Duodenal mucosa (tissue), 2 donors: ENCODE data around the gene ABCA7.

Source experiments
- H3K27ac ChIP-seq: one replicate; pipeline ENCODE4 v1.7.0; 2013; ENCODE audit warnings: low read depth, low read length
- H3K27me3 ChIP-seq, 2 donors: one replicate each; pipeline ENCODE4 v1.7.0; 2013; ENCODE audit warnings: low read length in 2 of 2, control low read depth in 1 of 2; ENCODE audit not compliant: insufficient read depth in 2 of 2, control insufficient read depth in 1 of 2
- H3K36me3 ChIP-seq, 2 donors: one replicate each; pipeline ENCODE4 v1.7.0; 2013; ENCODE audit warnings: low read length in 2 of 2, control low read depth in 1 of 2; ENCODE audit not compliant: insufficient read depth in 2 of 2, control insufficient read depth in 1 of 2
- H3K4me1 ChIP-seq, 2 donors: one replicate each; pipeline ENCODE4 v1.7.0; 2013; ENCODE audit warnings: low read length in 2 of 2, control low read depth in 1 of 2; ENCODE audit not compliant: insufficient read depth in 2 of 2, control insufficient read depth in 1 of 2
- H3K4me3 ChIP-seq, 2 donors: one replicate each; pipeline ENCODE4 v1.7.0; 2013; ENCODE audit warnings: low read length in 2 of 2, low read depth in 1 of 2
- H3K9ac ChIP-seq, 2 donors: one replicate each; pipeline ENCODE4 v1.7.0; 2013; ENCODE audit warnings: low read length in 2 of 2, low read depth in 1 of 2
- H3K9me3 ChIP-seq, 2 donors: one replicate each; pipeline ENCODE4 v1.7.0; 2013; ENCODE audit warnings: low read length in 2 of 2, control low read depth in 1 of 2; ENCODE audit not compliant: control insufficient read depth in 1 of 2

Gene ABCA7

GRCh38 chr19:994516-994915 lies 45.4 kb upstream of the ABCA7 start:
- no peaks in the 10 kb centered on the region for H3K9me3 ChIP-seq
- no peak overlapping the region for H3K27ac ChIP-seq
- H3K36me3 ChIP-seq: peaks cover 0 to 9% of the 10 kb centered on the region in 2 donors
- no peak overlapping the region for H3K9ac ChIP-seq
- peaks cover 41% of the 10 kb centered on the region in 2 donors for H3K27me3 ChIP-seq
- H3K4me3 ChIP-seq: no peak overlapping the region
- no peaks in the 10 kb centered on the region for H3K4me1 ChIP-seq

GRCh38 chr19:995051-995827 lies 44.7 kb upstream of the ABCA7 start:
- H3K36me3 ChIP-seq: peaks cover 0 to 9% of the 10 kb centered on the region in 2 donors
- no peak overlapping the region for H3K4me3 ChIP-seq
- peaks cover 41 to 42% of the 10 kb centered on the region in 2 donors for H3K27me3 ChIP-seq
- H3K9ac ChIP-seq: no peak overlapping the region
- peak overlapping the region; percentile 10 for H3K27ac ChIP-seq
- H3K4me1 ChIP-seq: no peaks in the 10 kb centered on the region
- H3K9me3 ChIP-seq: no peaks in the 10 kb centered on the region

GRCh38 chr19:996051-996838 lies 43.7 kb upstream of the ABCA7 start:
- Histone ChIP-seq H3K9me3 (no peaks in the 10 kb centered on the region), H3K4me1 (no peaks in the 10 kb centered on the region), H3K27me3 (peaks cover 47 to 48% of the 10 kb centered on the region in 2 donors), H3K27ac (no peak overlapping the region), H3K9ac (peak overlapping the region in 1 of 2 donors; percentile 25), H3K36me3 (no peaks in the 10 kb centered on the region), H3K4me3 (peak overlapping the region in 1 of 2 donors; percentile 29)

- peaks cover 51 to 56% of the 10 kb centered on the region in 2 donors for H3K27me3 ChIP-seq
Observed at GRCh38 chr19:998064-998463, 41.8 kb upstream of the ABCA7 start.

GRCh38 chr19:999379-999719 lies 40.6 kb upstream of the ABCA7 start:
- Histone ChIP-seq H3K27me3 (peaks cover 51 to 60% of the 10 kb centered on the region in 2 donors), H3K4me1 (no peaks in the 10 kb centered on the region), H3K36me3 (no peaks in the 10 kb centered on the region), H3K9me3 (no peaks in the 10 kb centered on the region), H3K9ac (no peak overlapping the region), H3K4me3 (no peak overlapping the region), H3K27ac (no peak overlapping the region)

More at GRCh38 chr19:998064-998463, 41.8 kb upstream of the ABCA7 start:
- Histone ChIP-seq H3K9ac (no peak overlapping the region), H3K4me3 (no peak overlapping the region), H3K27ac (no peak overlapping the region), H3K9me3 (no peaks in the 10 kb centered on the region), H3K36me3 (no peaks in the 10 kb centered on the region), H3K4me1 (no peaks in the 10 kb centered on the region)

- no peak within 1 kb of the TSS for H3K4me3 ChIP-seq
- no peaks in the 10 kb centered on the region for H3K4me1 ChIP-seq
- peaks cover 51 to 64% of the 10 kb centered on the region in 2 donors for H3K27me3 ChIP-seq
Observed at GRCh38 chr19:1000095-1000494, 39.8 kb upstream of the ABCA7 start, which contains the start of gene GRIN3B. GRIN3B (plus strand) TSS chr19:1000419; CDS start chr19:1000438, 19 bp downstream.

GRCh38 chr19:1000591-1001537 lies 39.0 kb upstream of the ABCA7 start:
- peaks cover 44 to 56% of the 10 kb centered on the region in 2 donors for H3K27me3 ChIP-seq
- no peaks in the 10 kb centered on the region for H3K36me3 ChIP-seq
- H3K4me1 ChIP-seq: no peaks in the 10 kb centered on the region
- H3K27ac ChIP-seq: no peak overlapping the region
- H3K9ac ChIP-seq: no peak overlapping the region
- H3K4me3 ChIP-seq: no peak overlapping the region
- no peaks in the 10 kb centered on the region for H3K9me3 ChIP-seq

More at GRCh38 chr19:1000095-1000494, 39.8 kb upstream of the ABCA7 start, which contains the start of gene GRIN3B:
- H3K27ac ChIP-seq: no peak within 1 kb of the TSS
- no peaks in the 10 kb centered on the region for H3K9me3 ChIP-seq
- H3K9ac ChIP-seq: no peak within 1 kb of the TSS
- H3K36me3 ChIP-seq: no peaks in the 10 kb centered on the region

- Histone ChIP-seq H3K27ac (no peak overlapping the region), H3K4me3 (no peak overlapping the region), H3K27me3 (peaks cover 36 to 49% of the 10 kb centered on the region in 2 donors)
Observed at GRCh38 chr19:1001538-1002166, 38.3 kb upstream of the ABCA7 start.

GRCh38 chr19:1002600-1002999 lies 37.3 kb upstream of the ABCA7 start:
- H3K4me1 ChIP-seq: no peaks in the 10 kb centered on the region
- no peak overlapping the region for H3K4me3 ChIP-seq
- no peak overlapping the region for H3K9ac ChIP-seq
- H3K9me3 ChIP-seq: no peaks in the 10 kb centered on the region
- peaks cover 29 to 42% of the 10 kb centered on the region in 2 donors for H3K27me3 ChIP-seq
- no peaks in the 10 kb centered on the region for H3K36me3 ChIP-seq
- H3K27ac ChIP-seq: no peak overlapping the region

More at GRCh38 chr19:1001538-1002166, 38.3 kb upstream of the ABCA7 start:
- Histone ChIP-seq H3K36me3 (no peaks in the 10 kb centered on the region), H3K9ac (no peak overlapping the region), H3K4me1 (no peaks in the 10 kb centered on the region), H3K9me3 (no peaks in the 10 kb centered on the region)
